Activated CD4-positive, alpha-beta T cell treated with anti-CD3 and anti-CD28 coated beads for 36 hours (primary cell): Measurements from ENCODE around the gene PTCD2. TPM values are rescaled to one million over a fixed set of nuclear protein-coding genes. Genes with fewer than 3 reads are reported as not detected.
A peak's percentile ranks its signal among the peaks of the same experiment; 100 is the strongest.

Source experiments
- ATAC-seq: fragments of 200-7000 bp; cut with Tn5 transposase; one replicate; pipeline ENCODE4 v1.10.0; 2021; ENCODE audit warnings: mild to moderate bottlenecking, moderate library complexity
- CTCF ChIA-PET: fragments of 350-600 bp; sonication (Branson Sonifier 250); formaldehyde crosslinking; loops from one replicate; lab custom pipeline; 2021; ENCODE audit warnings: antibody characterized with exemption; lab: Charles Lee
- POLR2A ChIA-PET: fragments of 350-600 bp; sonication (Branson Sonifier 250); formaldehyde crosslinking; loops from one replicate; lab custom pipeline; 2021; ENCODE audit warnings: antibody characterized with exemption, inconsistent platforms; lab: Charles Lee
- DNase-seq: peaks from one replicate; pipeline ENCODE4 v3.0.0-alpha.2; 2020
- H3K27ac Mint-ChIP-seq: one replicate; pipeline ENCODE4 v1.8.0; 2021; ENCODE audit warnings: mixed read lengths
- H3K27me3 Mint-ChIP-seq: one replicate; pipeline ENCODE4 v1.8.0; 2021; ENCODE audit warnings: mixed read lengths
- H3K36me3 Mint-ChIP-seq: one replicate; pipeline ENCODE4 v1.8.0; 2021; ENCODE audit warnings: low read depth, mixed read lengths
- H3K4me1 Mint-ChIP-seq: one replicate; pipeline ENCODE4 v1.8.0; 2021; ENCODE audit warnings: mixed read lengths
- H3K4me3 Mint-ChIP-seq: one replicate; pipeline ENCODE4 v1.8.0; 2021; ENCODE audit warnings: mild to moderate bottlenecking, moderate library complexity, mixed read lengths
- H3K9me3 Mint-ChIP-seq: one replicate; pipeline ENCODE4 v1.8.0; 2021; ENCODE audit warnings: low read depth, mixed read lengths
- intact Hi-C, 2 experiments: fragments of 100-400 bp; cut with DNase I in 1 of 2; cut with micrococcal nuclease in 1 of 2; formaldehyde crosslinking; loops; one replicate each; pipeline versions ENCODE4 v1.14.2 to v1.15.1; 2022 to 2024; cut with DNase I, micrococcal nuclease
- total RNA-seq, 2 experiments: library from RNA; stranded (reverse); gene quantifications; one replicate each; pipeline ENCODE4 v1.2.3, GENCODE V29; 2021

PTCD2 gene, protein sequence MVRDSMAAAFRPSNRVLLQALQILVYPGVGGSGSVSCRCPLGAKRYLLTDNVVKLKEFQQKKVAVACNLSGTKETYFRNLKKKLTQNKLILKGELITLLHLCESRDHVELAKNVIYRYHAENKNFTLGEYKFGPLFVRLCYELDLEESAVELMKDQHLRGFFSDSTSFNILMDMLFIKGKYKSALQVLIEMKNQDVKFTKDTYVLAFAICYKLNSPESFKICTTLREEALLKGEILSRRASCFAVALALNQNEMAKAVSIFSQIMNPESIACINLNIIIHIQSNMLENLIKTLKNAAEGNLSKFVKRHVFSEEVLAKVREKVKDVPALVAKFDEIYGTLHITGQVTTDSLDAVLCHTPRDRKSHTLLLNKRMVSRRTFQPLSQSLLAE
- total RNA-seq = 10 to 100 TPM; 10.4 to 14.1 TPM

DNA sequence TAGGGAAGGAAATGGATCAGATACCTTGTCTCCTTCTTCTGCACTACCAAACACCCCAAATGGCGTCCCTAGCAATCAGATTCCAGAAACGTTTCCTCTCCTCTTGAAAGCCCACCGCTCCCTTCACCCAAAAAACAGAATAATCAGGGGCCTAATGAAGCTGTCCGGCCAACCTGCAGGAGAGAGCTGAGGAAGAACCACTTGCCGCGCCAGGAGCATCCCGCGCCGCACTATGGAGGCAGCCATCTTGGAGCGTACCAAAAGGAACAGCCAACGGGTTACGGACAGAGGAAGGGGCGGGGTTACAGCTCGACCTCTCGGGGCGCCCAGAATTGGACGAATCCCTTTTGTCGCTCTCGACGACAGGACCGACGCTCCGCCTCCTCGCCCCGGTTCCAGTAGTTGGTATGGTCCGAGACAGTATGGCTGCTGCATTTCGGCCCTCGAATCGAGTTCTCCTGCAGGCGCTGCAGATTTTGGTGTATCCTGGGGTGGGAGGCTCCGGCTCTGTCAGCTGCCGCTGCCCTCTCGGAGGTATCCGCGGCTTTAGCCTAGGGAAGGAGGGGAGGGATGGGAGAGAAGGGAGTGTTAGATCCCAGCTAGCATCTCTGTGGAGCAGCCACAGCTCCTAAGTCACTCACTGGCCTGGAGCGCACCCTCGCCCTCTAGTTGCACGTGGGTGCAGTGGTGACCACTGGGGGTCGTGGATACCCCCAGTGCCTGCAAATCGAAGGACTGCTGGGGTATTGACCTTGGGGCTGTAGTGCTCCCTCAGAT, at the start of gene PTCD2, which contains the start of gene MRPS27:
Gene PTCD2 (plus strand): TSS at position 398 of the 777 bp plus-strand sequence. CDS start 10 bp downstream, at position 408.
Gene MRPS27 (minus strand): TSS at position 265 of the 777 bp plus-strand sequence. CDS start 19 bp downstream, at position 246.
- intact Hi-C loops = loop anchor here (1.0 to 5.0 kb wide), 4 partner anchors 12 to 528 kb away; no protein-coding TSS in a partner anchor
- H3K9me3 Mint-ChIP-seq = no peaks in the 10 kb centered on the region

DNA sequence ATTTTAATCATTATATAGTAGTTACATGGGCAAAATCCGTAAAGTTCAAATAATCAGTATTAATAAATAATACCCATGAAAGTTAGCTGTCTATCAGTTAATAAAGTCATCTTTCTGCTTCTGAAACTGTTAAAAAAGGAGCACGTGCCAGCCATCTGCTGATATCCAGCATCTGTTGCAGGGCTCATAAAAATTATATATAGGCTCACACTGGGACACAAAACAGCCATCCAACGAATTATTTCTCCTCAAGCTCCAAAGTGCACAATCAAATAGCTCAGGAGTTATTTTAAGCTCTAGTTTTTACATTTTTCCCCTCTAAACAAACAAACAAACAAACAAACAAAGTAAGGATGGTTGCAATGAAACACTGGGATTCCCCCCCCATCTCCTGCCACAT, 48.5 kb upstream of the PTCD2 start:
- ATAC-seq (no peak), DNase-seq (no peak)
- intact Hi-C loops = no loop called here
- no peak overlapping the region for H3K27ac Mint-ChIP-seq
- ChIA-PET POLR2A (no interaction called here), CTCF (interaction anchor here (0.6 to 1.5 kb wide), 6 partner anchors 11 to 161 kb away, joined by 3 to 6 read pairs (median 3); no protein-coding TSS in a partner anchor)
- H3K4me3 Mint-ChIP-seq = no peak overlapping the region
- no peaks in the 10 kb centered on the region for H3K27me3 Mint-ChIP-seq
- no peaks in the 10 kb centered on the region for H3K9me3 Mint-ChIP-seq
- peaks cover 28% of the 10 kb centered on the region for H3K36me3 Mint-ChIP-seq
- no peaks in the 10 kb centered on the region for H3K4me1 Mint-ChIP-seq

More for the DNA sequence above, at the start of gene PTCD2, which contains the start of gene MRPS27:
- H3K36me3 Mint-ChIP-seq = peaks cover 42% of the 10 kb centered on the region
- ATAC-seq (peak; percentile 99), DNase-seq (peak; percentile 97)
- POLR2A ChIA-PET = interaction anchor here (0.6 to 1.4 kb wide), 8 partner anchors 12 to 732 kb away, joined by 3 to 10 read pairs (median 4); partner anchors contain the start of gene MCCC2
- peak within 1 kb of the TSS; percentile 99 for H3K4me3 Mint-ChIP-seq
- peak within 1 kb of the TSS; percentile 93 for H3K27ac Mint-ChIP-seq
- H3K4me1 Mint-ChIP-seq = peaks cover 38% of the 10 kb centered on the region
- H3K27me3 Mint-ChIP-seq = no peaks in the 10 kb centered on the region
- CTCF ChIA-PET = interaction anchor here (0.6 to 4.6 kb wide), 2 partner anchors 9 to 12 kb away, joined by 3 to 39 read pairs; no protein-coding TSS in a partner anchor

DNA sequence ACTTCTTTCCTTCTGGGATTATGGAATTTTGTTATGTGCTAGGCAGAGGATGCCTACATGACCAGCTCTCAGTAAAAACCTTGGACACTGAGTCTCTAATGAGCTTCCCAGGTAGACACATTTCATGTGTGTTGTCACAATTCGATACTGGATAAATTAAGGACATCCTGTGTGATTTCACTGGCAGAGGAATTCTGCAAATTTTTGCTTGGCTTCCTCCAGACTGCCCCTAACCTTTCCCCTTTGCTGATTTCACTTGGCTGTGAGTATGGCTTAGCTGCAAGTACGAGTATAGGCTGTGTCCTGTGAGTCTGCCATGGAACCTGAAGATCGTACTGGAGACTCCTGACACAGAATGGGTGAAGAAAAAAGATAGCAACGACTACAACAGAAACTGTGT, 47.8 kb upstream of the PTCD2 start:
- DNase-seq = no peak
- Mint-ChIP-seq H3K27me3 (no peaks in the 10 kb centered on the region), H3K27ac (no peak overlapping the region), H3K4me1 (no peaks in the 10 kb centered on the region), H3K36me3 (peaks cover 33% of the 10 kb centered on the region), H3K4me3 (no peak overlapping the region), H3K9me3 (no peaks in the 10 kb centered on the region)
- intact Hi-C loops = no loop called here
- ChIA-PET POLR2A (no interaction called here), CTCF (interaction anchor here (0.9 to 1.5 kb wide), 3 partner anchors 10 to 162 kb away, joined by 3 to 6 read pairs (median 3); no protein-coding TSS in a partner anchor)
- no peak for ATAC-seq

DNA sequence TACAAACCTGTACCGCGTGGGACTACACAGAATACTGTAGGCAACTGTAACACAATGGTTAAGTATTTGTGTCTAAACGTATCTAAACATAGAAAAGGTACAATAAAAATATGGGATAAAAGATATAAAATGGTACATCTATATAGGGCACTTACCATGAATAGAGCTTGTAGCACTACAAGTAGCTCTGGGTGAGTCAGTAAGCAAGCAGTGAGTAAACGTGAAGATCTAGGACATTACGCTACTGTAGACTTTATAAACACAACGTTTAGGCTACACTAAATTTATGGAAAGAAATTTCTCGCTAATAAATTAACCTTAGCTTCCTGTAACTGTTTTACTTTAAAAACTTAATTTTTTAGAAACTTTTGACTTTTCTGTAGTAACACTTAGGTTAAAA, 46.6 kb upstream of the PTCD2 start:
- Mint-ChIP-seq H3K9me3 (peaks cover 1% of the 10 kb centered on the region), H3K27me3 (no peaks in the 10 kb centered on the region), H3K27ac (no peak overlapping the region), H3K4me3 (no peak overlapping the region), H3K36me3 (peaks cover 38% of the 10 kb centered on the region), H3K4me1 (no peaks in the 10 kb centered on the region)
- intact Hi-C loops = no loop called here
- DNase-seq = no peak
- ATAC-seq = no peak
- ChIA-PET CTCF (interaction anchor here (1.0 kb wide), 1 partner anchor 32 kb away, joined by 3 read pairs; no protein-coding TSS in a partner anchor), POLR2A (no interaction called here)

DNA sequence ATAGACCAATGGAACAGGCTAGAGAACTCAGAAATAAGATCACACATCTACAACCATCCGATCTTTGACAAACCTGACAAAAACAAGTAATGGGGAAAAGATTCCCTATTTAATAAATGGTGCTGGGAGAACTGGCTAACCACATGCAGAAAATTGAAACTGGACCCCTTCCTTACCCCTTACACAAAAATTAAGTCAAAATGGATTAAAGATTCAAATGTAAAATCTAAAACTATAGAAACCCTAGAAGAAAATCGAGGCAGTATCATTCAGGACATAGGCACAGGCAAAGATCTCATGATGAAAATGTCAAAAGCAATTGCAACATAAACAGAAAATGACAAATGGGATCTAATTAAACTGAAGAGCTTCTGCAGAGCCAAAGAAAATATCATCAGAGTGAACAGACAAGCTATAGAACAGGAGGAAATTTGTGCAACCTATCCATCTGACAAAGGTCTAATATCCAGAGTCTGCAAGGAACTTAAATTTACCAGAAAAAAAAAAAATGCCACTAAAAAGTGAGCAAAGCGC, 43.9 kb upstream of the PTCD2 start:
- no peaks in the 10 kb centered on the region for H3K4me1 Mint-ChIP-seq
- ChIA-PET POLR2A (no interaction called here), CTCF (no interaction called here)
- no peak overlapping the region for H3K27ac Mint-ChIP-seq
- H3K27me3 Mint-ChIP-seq = no peaks in the 10 kb centered on the region
- H3K36me3 Mint-ChIP-seq = peaks cover 45% of the 10 kb centered on the region
- intact Hi-C loops = no loop called here
- H3K9me3 Mint-ChIP-seq = peaks cover 1% of the 10 kb centered on the region
- H3K4me3 Mint-ChIP-seq = no peak overlapping the region
- ATAC-seq (no peak), DNase-seq (no peak)

DNA sequence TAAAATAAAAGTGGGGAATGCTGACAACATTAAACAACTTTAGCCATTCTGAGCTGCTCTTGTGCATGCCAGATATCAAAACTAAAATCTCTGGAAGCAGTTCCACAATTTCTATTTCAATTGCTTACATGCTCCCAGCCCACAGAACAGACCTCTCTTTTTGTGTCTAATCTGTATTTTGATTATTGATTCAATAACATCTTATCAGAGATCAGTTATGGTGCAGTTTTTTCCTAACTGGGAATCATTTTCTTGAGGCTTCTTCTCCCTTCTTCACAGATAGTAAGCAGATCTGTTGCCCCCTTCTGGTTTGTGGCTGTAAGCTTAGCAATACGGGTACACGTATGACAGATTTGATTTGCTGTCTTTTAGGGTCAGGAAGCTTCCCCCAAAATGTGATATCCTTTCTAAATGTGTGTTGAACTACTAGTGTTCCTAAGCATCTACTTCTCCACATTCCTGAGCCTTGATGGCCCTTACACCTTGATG, 39.5 kb upstream of the PTCD2 start:
- H3K9me3 Mint-ChIP-seq = peaks cover 1% of the 10 kb centered on the region
- ChIA-PET POLR2A (no interaction called here), CTCF (interaction anchor here (1.2 to 1.3 kb wide), 2 partner anchors 19 to 34 kb away, joined by 3 to 5 read pairs; no protein-coding TSS in a partner anchor)
- H3K4me3 Mint-ChIP-seq = no peak overlapping the region
- H3K4me1 Mint-ChIP-seq = peaks cover 3% of the 10 kb centered on the region
- ATAC-seq (no peak), DNase-seq (peak; percentile 10)
- H3K36me3 Mint-ChIP-seq = peaks cover 43% of the 10 kb centered on the region
- intact Hi-C loops = no loop called here
- H3K27ac Mint-ChIP-seq = no peak overlapping the region
- H3K27me3 Mint-ChIP-seq = no peaks in the 10 kb centered on the region

DNA sequence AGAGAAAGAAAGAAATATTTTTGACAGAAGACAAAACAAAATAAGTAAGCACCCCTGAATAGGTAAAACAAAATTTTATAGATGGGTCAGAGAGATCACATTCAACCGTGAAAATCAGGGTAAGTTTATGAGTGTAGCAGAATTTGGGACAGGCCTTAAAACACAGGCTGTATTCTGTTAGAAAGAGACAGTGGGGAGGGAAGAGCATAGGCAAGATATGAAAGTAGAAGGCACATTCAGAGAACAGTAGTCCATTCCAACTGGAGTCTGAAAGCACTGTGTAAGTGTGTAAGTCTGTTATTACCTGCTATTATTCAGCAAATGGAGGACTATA, 38.8 kb upstream of the PTCD2 start:
- no peaks in the 10 kb centered on the region for H3K27me3 Mint-ChIP-seq
- CTCF ChIA-PET = interaction anchor here (1.4 kb wide), 1 partner anchor 43 kb away, joined by 3 read pairs; no protein-coding TSS in a partner anchor
- intact Hi-C loops = no loop called here
- peaks cover 3% of the 10 kb centered on the region for H3K4me1 Mint-ChIP-seq
- POLR2A ChIA-PET = no interaction called here
- peaks cover 38% of the 10 kb centered on the region for H3K36me3 Mint-ChIP-seq
- DNase-seq = no peak
- H3K4me3 Mint-ChIP-seq = no peak overlapping the region
- H3K27ac Mint-ChIP-seq = no peak overlapping the region
- no peak for ATAC-seq
- peaks cover 1% of the 10 kb centered on the region for H3K9me3 Mint-ChIP-seq

DNA sequence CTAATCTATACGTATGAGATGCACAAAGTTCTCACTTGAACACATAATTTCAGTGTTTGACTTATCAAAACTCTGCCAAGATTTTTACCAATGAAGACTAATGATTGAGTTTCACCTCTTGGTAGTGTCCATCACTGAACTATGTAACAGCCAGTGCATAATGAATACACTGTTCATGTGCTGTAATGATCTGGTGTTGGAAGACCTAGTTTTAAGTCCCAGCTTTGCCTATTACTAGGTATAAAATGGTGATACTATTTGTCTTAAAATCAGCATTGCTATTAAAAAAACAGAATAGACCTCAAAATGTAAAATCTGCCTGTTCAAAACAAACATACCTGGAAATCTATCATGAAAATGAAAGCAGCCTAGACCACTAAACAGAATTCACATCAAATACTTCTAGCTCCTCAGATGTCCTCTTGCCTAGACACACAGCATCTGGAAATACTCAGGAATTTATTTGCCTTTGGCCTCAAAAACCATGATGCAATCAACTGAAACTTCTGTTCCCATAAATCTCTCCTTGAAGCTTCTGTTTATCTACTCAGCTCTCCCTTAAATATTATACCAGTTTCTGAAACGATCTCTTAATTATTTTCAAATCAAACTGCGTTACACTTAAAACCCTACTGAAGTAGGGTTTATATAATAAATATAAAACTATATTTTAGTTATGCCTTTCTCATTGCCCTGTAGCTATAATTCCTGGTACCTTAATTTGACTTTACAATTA, 38.2 kb upstream of the PTCD2 start:
- H3K9me3 Mint-ChIP-seq = peaks cover 1% of the 10 kb centered on the region
- peaks cover 3% of the 10 kb centered on the region for H3K4me1 Mint-ChIP-seq
- POLR2A ChIA-PET = interaction anchor here (0.6 kb wide), 1 partner anchor 28 kb away, joined by 4 read pairs; no protein-coding TSS in a partner anchor
- intact Hi-C loops = no loop called here
- H3K27ac Mint-ChIP-seq = peak overlapping the region; percentile 32
- H3K27me3 Mint-ChIP-seq = no peaks in the 10 kb centered on the region
- no peak for ATAC-seq
- no peak for DNase-seq
- H3K36me3 Mint-ChIP-seq = peaks cover 32% of the 10 kb centered on the region
- CTCF ChIA-PET = interaction anchor here (1.0 to 1.4 kb wide), 4 partner anchors 10 to 43 kb away, joined by 3 to 6 read pairs (median 3); no protein-coding TSS in a partner anchor
- H3K4me3 Mint-ChIP-seq = no peak overlapping the region

DNA sequence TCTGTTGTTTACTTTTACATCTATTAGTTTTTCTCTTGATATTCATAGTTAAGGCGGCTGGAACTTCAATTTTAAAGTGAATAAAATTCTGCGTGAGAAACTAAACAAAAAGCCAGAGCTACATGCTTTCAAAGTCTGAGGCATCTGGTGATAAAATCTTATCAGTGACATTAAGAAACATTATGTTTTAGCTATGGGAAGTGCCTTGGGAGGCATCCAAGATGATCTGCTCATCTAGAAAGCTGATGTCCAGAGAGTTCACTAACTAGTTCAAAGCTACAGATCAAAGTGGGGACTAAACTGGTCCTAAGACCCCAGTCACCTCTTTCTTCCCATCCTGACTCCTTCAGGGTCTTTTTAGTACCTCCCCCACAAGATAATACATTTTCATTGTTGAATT, 37.3 kb upstream of the PTCD2 start:
- no peak overlapping the region for H3K27ac Mint-ChIP-seq
- no peak for DNase-seq
- intact Hi-C loops = no loop called here
- no peak overlapping the region for H3K4me3 Mint-ChIP-seq
- CTCF ChIA-PET = interaction anchor here (0.8 to 1.4 kb wide), 5 partner anchors 10 to 44 kb away, joined by 3 to 6 read pairs (median 3); no protein-coding TSS in a partner anchor
- H3K36me3 Mint-ChIP-seq = peaks cover 31% of the 10 kb centered on the region
- POLR2A ChIA-PET = no interaction called here
- H3K27me3 Mint-ChIP-seq = no peaks in the 10 kb centered on the region
- H3K9me3 Mint-ChIP-seq = peaks cover 1% of the 10 kb centered on the region
- H3K4me1 Mint-ChIP-seq = peaks cover 3% of the 10 kb centered on the region
- ATAC-seq = no peak

DNA sequence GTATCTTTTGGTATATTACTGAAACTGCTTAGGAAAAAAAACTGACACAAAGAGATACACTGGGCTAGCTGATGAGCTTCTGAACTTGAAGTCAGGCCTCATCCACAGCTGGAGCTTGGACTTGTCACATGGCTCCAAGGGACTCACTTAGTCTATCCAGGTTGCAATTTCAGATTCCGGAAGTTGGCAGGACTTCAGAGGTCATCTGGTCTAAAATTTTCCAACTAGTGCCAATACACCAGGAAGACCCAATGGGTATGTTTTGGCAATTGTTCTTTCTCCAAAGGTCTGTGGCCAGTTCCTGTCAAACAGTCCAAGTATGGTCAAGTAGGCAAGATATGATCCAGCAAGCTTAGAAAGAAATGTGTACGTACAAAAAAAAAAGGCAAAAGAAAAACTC, 36.8 kb upstream of the PTCD2 start:
- ATAC-seq (no peak), DNase-seq (no peak)
- no peak overlapping the region for H3K27ac Mint-ChIP-seq
- no peaks in the 10 kb centered on the region for H3K27me3 Mint-ChIP-seq
- ChIA-PET CTCF (interaction anchor here (0.8 to 1.4 kb wide), 2 partner anchors 11 to 21 kb away, joined by 3 to 6 read pairs; no protein-coding TSS in a partner anchor), POLR2A (no interaction called here)
- H3K4me3 Mint-ChIP-seq = no peak overlapping the region
- H3K9me3 Mint-ChIP-seq = peaks cover 1% of the 10 kb centered on the region
- peaks cover 3% of the 10 kb centered on the region for H3K4me1 Mint-ChIP-seq
- H3K36me3 Mint-ChIP-seq = peaks cover 32% of the 10 kb centered on the region
- intact Hi-C loops = no loop called here
